ENCODE data around the gene RCC1.
"Not testable (repeated sequence)": the region's sequence is repeated elsewhere in the genome, so short reads cannot be mapped to it uniquely, and the experiment has no call there.

Gene RCC1

DNA sequence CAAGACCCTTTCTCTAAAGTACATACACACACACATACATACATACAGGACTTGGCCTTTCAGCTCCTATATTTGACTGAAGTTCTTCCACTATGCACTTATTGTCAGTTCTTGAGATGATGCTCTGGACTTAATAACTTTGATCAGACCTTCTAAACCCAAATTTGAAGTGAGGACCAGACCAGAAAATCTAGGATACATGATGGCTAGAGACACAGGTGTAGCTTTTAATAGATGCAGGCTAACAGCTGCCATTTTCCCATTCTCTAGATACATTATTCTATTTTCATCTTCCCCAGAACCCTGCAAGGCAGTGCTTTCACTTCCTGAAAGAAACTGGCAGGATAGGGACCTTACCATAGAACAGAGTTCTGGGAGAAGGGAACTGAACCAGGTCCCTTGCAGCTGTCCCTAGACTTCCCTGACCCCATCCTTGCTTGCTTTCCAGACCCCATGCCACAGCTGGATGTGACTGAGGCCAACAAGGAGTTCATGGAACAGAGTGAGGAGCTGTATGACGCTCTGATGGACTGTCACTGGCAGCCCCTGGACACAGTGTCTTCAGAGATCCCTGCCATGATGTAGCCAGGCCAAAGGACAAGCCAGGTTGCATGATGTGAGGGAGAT lies 71.3 kb downstream of the RCC1 start:
- Histone ChIP-seq H3K36me3 (ENCODE audit: control insufficient read depth in 2 of 2, insufficient read depth in 2 of 2, low read length in 2 of 2) (peaks cover 32 to 38% of the 10 kb centered on the region in 2 donors), H3K9me3 (ENCODE audit: control insufficient read depth in 2 of 2, low read length in 2 of 2) (no peaks in the 10 kb centered on the region), H3K4me3 (ENCODE audit: low read length in 2 of 2) (no peak overlapping the region), H3K27ac (ENCODE audit: low read length) (no peak overlapping the region), H3K27me3 (ENCODE audit: control insufficient read depth in 1 of 2, insufficient read depth in 2 of 2, low read length in 2 of 2) (no peaks in the 10 kb centered on the region), H3K9ac (ENCODE audit: low read length in 2 of 2) (no peak overlapping the region), H3K4me1 (ENCODE audit: control insufficient read depth, insufficient read depth, low read length) (peaks cover 17% of the 10 kb centered on the region)

DNA sequence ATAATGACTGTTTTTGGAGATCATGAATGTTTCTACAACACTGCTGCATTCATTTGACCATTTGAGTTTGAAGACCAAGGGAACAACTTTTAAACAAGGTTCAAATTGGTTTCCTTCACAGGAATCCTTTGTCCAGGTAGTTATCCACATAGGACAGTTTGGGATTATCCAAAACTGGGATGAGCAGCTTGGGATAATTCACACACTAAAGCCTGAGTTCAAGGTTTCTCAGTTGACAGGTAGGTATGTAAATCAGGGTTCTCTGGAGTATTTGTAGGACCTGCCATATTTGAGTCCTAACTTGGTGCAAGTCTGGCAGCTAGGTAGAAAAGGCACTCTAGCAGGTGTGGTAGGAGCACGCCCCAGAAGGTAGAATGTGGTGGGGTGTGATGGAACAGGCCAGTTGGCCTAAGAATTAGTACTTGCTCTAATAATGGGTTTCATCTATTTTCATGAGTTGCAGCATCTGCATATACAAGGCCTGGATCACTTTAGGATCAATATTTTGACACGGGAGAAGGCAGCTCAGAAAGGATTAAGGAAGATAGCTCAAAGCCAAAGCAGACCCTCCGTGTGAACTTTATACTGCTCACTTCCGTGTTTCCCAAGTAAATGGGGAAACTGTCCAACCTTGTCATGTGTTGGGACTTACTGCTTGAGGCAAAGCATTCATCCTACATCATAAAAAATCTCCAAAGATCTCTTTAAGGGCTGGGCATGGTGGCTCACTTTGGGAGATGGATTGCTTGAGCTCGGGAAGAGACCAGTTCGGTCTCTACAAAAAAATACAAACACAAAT lies 72.1 kb downstream of the RCC1 start:
- Histone ChIP-seq H3K27me3 (ENCODE audit: control insufficient read depth in 1 of 2, insufficient read depth in 2 of 2, low read length in 2 of 2) (no peaks in the 10 kb centered on the region), H3K9me3 (ENCODE audit: control insufficient read depth in 2 of 2, low read length in 2 of 2) (no peaks in the 10 kb centered on the region), H3K36me3 (ENCODE audit: control insufficient read depth in 2 of 2, insufficient read depth in 2 of 2, low read length in 2 of 2) (peaks cover 32 to 38% of the 10 kb centered on the region in 2 donors), H3K9ac (ENCODE audit: low read length in 2 of 2) (no peak overlapping the region), H3K4me3 (ENCODE audit: low read length in 2 of 2) (no peak overlapping the region), H3K4me1 (ENCODE audit: control insufficient read depth, insufficient read depth, low read length) (peaks cover 22% of the 10 kb centered on the region), H3K27ac (ENCODE audit: low read length) (no peak overlapping the region)

DNA sequence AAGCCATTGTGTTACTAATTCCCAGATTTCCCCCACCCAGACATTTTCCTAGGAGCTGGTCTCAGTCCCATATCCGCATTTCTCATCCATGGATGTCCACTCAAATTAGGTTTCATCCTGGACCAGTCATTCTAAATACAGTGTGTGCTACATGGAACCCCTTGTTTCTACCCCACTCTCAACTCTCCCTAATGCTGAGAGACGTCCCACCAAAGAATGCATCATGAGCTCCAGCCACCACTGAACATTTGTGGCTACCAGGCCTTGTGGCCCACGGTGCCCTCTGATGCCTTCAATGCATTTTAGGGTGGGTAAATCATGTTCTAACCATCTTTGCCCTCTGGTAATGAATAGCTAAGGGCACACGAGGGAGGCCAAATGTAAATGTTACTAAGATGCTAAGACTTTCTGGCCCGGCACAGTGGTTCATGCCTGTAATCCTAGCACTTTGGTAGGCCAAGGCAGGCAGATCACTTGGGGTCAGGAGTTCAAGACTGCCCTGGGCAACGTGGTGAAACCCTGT lies 72.9 kb downstream of the RCC1 start:
- Histone ChIP-seq H3K27me3 (ENCODE audit: control insufficient read depth in 1 of 2, insufficient read depth in 2 of 2, low read length in 2 of 2) (no peaks in the 10 kb centered on the region), H3K4me1 (ENCODE audit: control insufficient read depth, insufficient read depth, low read length) (peaks cover 22% of the 10 kb centered on the region), H3K4me3 (ENCODE audit: low read length in 2 of 2) (no peak overlapping the region), H3K27ac (ENCODE audit: low read length) (no peak overlapping the region), H3K9ac (ENCODE audit: low read length in 2 of 2) (no peak overlapping the region), H3K36me3 (ENCODE audit: control insufficient read depth in 2 of 2, insufficient read depth in 2 of 2, low read length in 2 of 2) (peaks cover 32 to 38% of the 10 kb centered on the region in 2 donors), H3K9me3 (ENCODE audit: control insufficient read depth in 2 of 2, low read length in 2 of 2) (no peaks in the 10 kb centered on the region)

DNA sequence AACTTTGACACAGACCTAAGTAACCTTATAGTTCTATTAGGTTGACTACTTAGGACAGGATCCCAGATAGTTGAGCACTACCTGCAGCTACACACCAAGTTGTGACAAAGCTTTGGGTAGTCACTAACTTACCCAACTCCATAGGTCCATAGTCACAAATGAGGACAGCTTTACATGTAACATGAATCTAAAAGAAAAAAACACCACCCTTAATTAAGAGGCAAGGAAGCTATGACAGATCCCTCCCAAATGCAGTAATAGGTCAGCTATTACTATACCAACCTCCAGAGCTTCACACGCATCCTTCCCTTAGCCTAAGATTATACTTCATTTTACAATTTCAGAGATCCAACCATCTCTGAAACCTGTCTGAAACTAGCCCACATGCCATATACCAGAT lies 73.6 kb downstream of the RCC1 start:
- Histone ChIP-seq H3K36me3 (ENCODE audit: control insufficient read depth in 2 of 2, insufficient read depth in 2 of 2, low read length in 2 of 2) (peaks cover 32 to 37% of the 10 kb centered on the region in 2 donors), H3K27me3 (ENCODE audit: control insufficient read depth in 1 of 2, insufficient read depth in 2 of 2, low read length in 2 of 2) (no peaks in the 10 kb centered on the region), H3K27ac (ENCODE audit: low read length) (no peak overlapping the region), H3K9ac (ENCODE audit: low read length in 2 of 2) (peak overlapping the region; percentile 48 to 58), H3K4me1 (ENCODE audit: control insufficient read depth, insufficient read depth, low read length) (peaks cover 22% of the 10 kb centered on the region), H3K4me3 (ENCODE audit: low read length in 2 of 2) (no peak overlapping the region), H3K9me3 (ENCODE audit: control insufficient read depth in 2 of 2, low read length in 2 of 2) (no peaks in the 10 kb centered on the region)

DNA sequence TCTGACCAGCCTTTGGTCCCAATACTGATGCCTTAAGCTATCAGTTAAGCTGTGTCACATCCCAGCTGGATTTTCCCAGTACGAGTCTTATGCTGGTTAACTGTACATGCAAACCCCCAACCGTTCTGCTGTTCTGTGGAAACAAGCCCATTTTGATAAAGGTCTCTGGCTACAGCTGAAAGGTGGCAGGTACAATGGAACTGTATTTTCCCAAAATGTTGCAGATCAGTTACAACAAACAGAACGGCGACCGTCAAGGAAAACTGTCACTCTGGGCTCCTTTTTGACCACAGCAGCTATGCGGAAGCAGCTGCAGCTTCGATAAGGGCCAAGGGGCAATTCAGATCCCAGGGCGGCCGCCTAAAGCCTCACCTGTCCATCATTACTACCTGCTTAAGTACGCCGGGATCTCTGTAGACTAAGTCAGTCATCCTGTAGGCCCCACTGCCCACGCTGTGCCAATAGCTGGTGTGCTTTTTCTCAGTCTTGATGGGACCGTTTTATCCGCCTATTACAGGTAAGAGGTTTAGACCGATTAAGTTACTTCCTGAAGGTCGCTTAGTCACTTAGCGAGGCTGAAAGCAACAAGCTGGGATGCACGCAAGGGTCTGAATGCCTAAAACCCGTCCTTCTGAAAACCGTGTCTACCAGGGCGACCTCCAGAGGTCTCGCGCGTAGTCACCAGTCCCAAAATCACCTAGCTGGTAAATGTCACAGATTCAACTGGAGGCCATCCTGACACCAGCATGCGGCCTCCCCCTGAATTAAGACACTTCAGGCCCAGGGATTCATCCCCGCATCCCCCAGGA lies 75.1 kb downstream of the RCC1 start:
- H3K27me3 ChIP-seq (ENCODE audit: control insufficient read depth in 1 of 2, insufficient read depth in 2 of 2, low read length in 2 of 2) = no peaks in the 10 kb centered on the region
- H3K9ac ChIP-seq (ENCODE audit: low read length in 2 of 2) = peak overlapping the region; percentile 71 to 88
- peak overlapping the region; percentile 86 to 95 for H3K4me3 ChIP-seq (ENCODE audit: low read length in 2 of 2)
- no peaks in the 10 kb centered on the region for H3K9me3 ChIP-seq (ENCODE audit: control insufficient read depth in 2 of 2, low read length in 2 of 2)
- peak overlapping the region; percentile 79 for H3K27ac ChIP-seq (ENCODE audit: low read length)
- H3K36me3 ChIP-seq (ENCODE audit: control insufficient read depth in 2 of 2, insufficient read depth in 2 of 2, low read length in 2 of 2) = peaks cover 26 to 33% of the 10 kb centered on the region in 2 donors
- peaks cover 22% of the 10 kb centered on the region for H3K4me1 ChIP-seq (ENCODE audit: control insufficient read depth, insufficient read depth, low read length)

DNA sequence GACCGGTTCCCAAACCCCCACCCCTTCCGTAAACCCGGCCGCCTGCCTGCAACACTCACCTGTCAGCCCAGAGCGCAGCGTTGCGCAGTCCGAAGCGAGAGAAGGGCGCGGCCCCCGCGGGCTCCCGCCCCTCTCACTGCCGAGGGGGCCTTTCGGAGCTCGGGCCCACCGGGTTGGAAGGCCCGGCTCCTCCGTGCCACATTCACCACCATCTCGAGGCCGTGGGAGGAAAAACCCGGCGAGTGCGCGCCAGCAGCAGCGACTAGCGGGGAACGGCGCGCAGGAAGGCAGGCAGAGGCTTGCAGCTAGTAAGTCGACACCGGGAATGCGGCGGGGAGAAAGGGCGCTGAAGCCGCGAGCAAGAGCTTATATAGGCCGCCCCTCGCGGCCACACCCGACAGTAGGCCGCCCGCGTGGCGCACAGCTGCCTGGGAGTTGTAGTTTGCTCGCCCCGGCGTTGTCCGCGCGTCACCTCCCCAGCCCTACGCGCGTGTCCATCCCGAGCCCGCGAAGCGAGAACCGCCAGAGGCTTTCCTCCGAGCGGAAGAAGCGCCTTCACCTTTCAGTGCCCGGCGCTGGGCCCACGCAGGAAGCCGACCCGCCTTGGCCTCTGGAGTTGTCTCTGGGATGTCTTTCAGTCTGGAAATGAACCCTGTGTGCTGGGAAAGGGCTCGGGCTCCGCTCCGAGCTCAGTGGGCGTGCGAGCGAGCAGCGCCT lies 75.8 kb downstream of the RCC1 start:
- H3K9ac ChIP-seq (ENCODE audit: low read length in 2 of 2) = peak overlapping the region; percentile 71 to 88
- no peaks in the 10 kb centered on the region for H3K9me3 ChIP-seq (ENCODE audit: control insufficient read depth in 2 of 2, low read length in 2 of 2)
- H3K4me1 ChIP-seq (ENCODE audit: control insufficient read depth, insufficient read depth, low read length) = peaks cover 22% of the 10 kb centered on the region
- no peaks in the 10 kb centered on the region for H3K27me3 ChIP-seq (ENCODE audit: control insufficient read depth in 1 of 2, insufficient read depth in 2 of 2, low read length in 2 of 2)
- H3K4me3 ChIP-seq (ENCODE audit: low read length in 2 of 2) = peak overlapping the region; percentile 86 to 95
- H3K27ac ChIP-seq (ENCODE audit: low read length) = peak overlapping the region; percentile 79
- H3K36me3 ChIP-seq (ENCODE audit: control insufficient read depth in 2 of 2, insufficient read depth in 2 of 2, low read length in 2 of 2) = peaks cover 26 to 33% of the 10 kb centered on the region in 2 donors

DNA sequence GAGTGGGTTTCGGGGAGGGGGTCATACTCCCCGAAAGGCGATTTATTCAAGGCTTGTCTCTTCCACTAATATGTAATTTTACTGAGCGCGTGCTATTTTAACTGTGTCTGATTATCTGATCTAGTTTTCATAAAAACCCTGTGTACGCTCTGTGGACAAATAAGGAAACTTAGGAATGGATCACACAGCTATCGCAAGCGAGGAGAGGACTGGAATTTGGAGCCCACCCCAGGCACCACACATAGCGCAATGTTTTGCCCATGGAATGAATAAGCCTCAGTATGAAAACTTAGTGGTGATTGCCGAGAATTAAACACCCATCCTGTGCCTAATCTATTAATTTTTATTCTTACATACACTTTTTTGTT lies 76.4 kb downstream of the RCC1 start:
- H3K4me3 ChIP-seq (ENCODE audit: low read length in 2 of 2) = peak overlapping the region; percentile 86 to 95
- peak overlapping the region; percentile 79 for H3K27ac ChIP-seq (ENCODE audit: low read length)
- peaks cover 21 to 28% of the 10 kb centered on the region in 2 donors for H3K36me3 ChIP-seq (ENCODE audit: control insufficient read depth in 2 of 2, insufficient read depth in 2 of 2, low read length in 2 of 2)
- no peaks in the 10 kb centered on the region for H3K27me3 ChIP-seq (ENCODE audit: control insufficient read depth in 1 of 2, insufficient read depth in 2 of 2, low read length in 2 of 2)
- H3K4me1 ChIP-seq (ENCODE audit: control insufficient read depth, insufficient read depth, low read length) = peaks cover 22% of the 10 kb centered on the region
- peak overlapping the region; percentile 71 to 88 for H3K9ac ChIP-seq (ENCODE audit: low read length in 2 of 2)
- H3K9me3 ChIP-seq (ENCODE audit: control insufficient read depth in 2 of 2, low read length in 2 of 2) = no peaks in the 10 kb centered on the region

DNA sequence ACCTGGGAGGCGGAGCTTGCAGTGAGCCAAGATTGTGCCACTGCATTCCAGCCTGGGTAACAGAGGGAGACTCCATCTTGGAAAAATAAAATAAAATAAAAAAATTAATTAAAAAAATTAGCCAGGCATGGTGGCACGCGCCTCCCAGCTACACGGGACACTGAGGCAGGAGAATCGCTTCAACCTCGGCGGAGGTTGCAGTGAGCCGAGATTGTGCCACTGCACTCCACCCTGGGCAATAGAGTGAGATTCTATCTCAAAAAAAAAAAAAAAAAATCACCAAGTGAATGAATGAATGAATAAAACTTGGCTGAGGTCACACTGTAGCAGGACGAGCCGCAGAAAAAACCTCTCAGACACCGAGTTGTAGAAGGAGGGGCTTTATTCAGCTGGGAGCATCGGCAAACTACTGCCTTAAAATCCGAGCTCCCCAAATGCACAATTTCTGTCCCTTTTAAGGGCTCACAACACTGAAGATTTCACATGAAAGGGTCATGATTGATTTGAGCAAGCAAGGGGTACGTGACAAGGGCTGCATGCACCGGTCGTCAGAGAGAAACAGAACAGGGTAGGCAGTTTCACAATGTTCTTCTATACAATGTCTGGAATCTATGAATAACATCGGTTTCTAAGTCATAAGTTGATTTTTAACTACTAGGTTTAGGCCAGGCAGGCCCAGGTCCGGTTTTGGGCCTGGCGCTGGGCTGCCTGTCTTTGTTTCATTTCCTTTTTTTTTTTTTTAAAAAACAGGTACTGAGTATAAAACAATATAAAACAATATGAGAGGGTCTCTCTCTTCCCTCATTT lies 80.9 kb downstream of the RCC1 start:
- not testable (repeated sequence) for H3K9me3 ChIP-seq (ENCODE audit: control insufficient read depth in 2 of 2, low read length in 2 of 2); H3K4me1 ChIP-seq (ENCODE audit: control insufficient read depth, insufficient read depth, low read length); H3K9ac ChIP-seq (ENCODE audit: low read length in 2 of 2); H3K27ac ChIP-seq (ENCODE audit: low read length); H3K4me3 ChIP-seq (ENCODE audit: low read length in 2 of 2); H3K27me3 ChIP-seq (ENCODE audit: control insufficient read depth in 1 of 2, insufficient read depth in 2 of 2, low read length in 2 of 2); H3K36me3 ChIP-seq (ENCODE audit: control insufficient read depth in 2 of 2, insufficient read depth in 2 of 2, low read length in 2 of 2)
